Measurements from ENCODE around the gene TRNAU1AP.
A peak's percentile ranks its signal among the peaks of the same experiment; 100 is the strongest.
"Not testable (repeated sequence)": the region's sequence is repeated elsewhere in the genome, so short reads cannot be mapped to it uniquely, and the experiment has no call there.

TRNAU1AP gene

DNA sequence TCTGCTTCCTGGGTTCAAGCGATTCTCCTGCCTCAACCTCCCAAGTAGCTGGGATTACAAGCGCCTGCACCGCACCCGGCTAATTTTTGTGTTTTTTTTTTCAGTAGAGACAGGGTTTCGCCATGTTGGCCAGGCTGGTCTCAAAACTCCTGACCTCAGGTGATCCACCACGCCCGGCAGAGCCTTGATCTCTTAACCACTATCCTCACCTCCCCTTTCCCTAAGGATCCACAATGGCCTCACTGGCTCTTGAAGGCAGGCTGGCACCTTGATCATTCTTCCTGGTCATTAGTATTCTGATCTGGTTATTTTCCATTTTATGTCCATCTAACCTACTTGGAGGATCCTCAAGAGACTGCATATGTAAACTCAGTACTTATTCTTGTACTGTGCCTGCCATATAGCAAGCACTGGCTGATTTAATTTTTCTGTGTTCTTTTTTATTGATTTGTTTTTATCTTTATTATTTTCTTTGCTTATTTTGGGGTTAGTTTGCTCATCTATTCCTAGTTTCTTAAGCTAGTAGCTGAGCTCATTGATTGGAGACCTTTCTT lies 40.8 kb upstream of the TRNAU1AP start:
- Histone ChIP-seq H3K36me3 (ENCODE audit: control insufficient read depth, insufficient read depth, low read length) (peaks cover 36% of the 10 kb centered on the region), H3K4me3 (ENCODE audit: low read depth, low read length) (no peak overlapping the region), H3K4me1 (ENCODE audit: control insufficient read depth, insufficient read depth, low read length) (peaks cover 15% of the 10 kb centered on the region), H3K9me3 (ENCODE audit: control insufficient read depth, insufficient read depth, low read length) (no peaks in the 10 kb centered on the region), H3K27me3 (ENCODE audit: control insufficient read depth, insufficient read depth, low read length) (no peaks in the 10 kb centered on the region), H3K9ac (ENCODE audit: low read depth, low read length) (no peak overlapping the region)

- not testable (repeated sequence) for H3K27me3 ChIP-seq (ENCODE audit: control insufficient read depth, insufficient read depth, low read length); H3K9me3 ChIP-seq (ENCODE audit: control insufficient read depth, insufficient read depth, low read length); H3K4me3 ChIP-seq (ENCODE audit: low read depth, low read length); H3K4me1 ChIP-seq (ENCODE audit: control insufficient read depth, insufficient read depth, low read length); H3K9ac ChIP-seq (ENCODE audit: low read depth, low read length)
- H3K36me3 ChIP-seq (ENCODE audit: control insufficient read depth, insufficient read depth, low read length): peaks cover 15% of the 10 kb centered on the region
Observed at GRCh38 chr1:28514445-28514933, 38.4 kb upstream of the TRNAU1AP start.

- no peak overlapping the region for H3K9ac ChIP-seq (ENCODE audit: low read depth, low read length)
- no peaks in the 10 kb centered on the region for H3K27me3 ChIP-seq (ENCODE audit: control insufficient read depth, insufficient read depth, low read length)
- peaks cover 9% of the 10 kb centered on the region for H3K4me1 ChIP-seq (ENCODE audit: control insufficient read depth, insufficient read depth, low read length)
- peaks cover 6% of the 10 kb centered on the region for H3K36me3 ChIP-seq (ENCODE audit: control insufficient read depth, insufficient read depth, low read length)
- no peak overlapping the region for H3K4me3 ChIP-seq (ENCODE audit: low read depth, low read length)
- H3K9me3 ChIP-seq (ENCODE audit: control insufficient read depth, insufficient read depth, low read length): no peaks in the 10 kb centered on the region
Observed at GRCh38 chr1:28516518-28516956, 36.3 kb upstream of the TRNAU1AP start.

GRCh38 chr1:28517649-28517999 lies 35.3 kb upstream of the TRNAU1AP start:
- H3K27me3 ChIP-seq (ENCODE audit: control insufficient read depth, insufficient read depth, low read length): no peaks in the 10 kb centered on the region
- H3K4me1 ChIP-seq (ENCODE audit: control insufficient read depth, insufficient read depth, low read length): peaks cover 14% of the 10 kb centered on the region
- peak overlapping the region; percentile 9 for H3K9ac ChIP-seq (ENCODE audit: low read depth, low read length)
- H3K9me3 ChIP-seq (ENCODE audit: control insufficient read depth, insufficient read depth, low read length): no peaks in the 10 kb centered on the region
- H3K4me3 ChIP-seq (ENCODE audit: low read depth, low read length): peak overlapping the region; percentile 48
- peaks cover 6% of the 10 kb centered on the region for H3K36me3 ChIP-seq (ENCODE audit: control insufficient read depth, insufficient read depth, low read length)

DNA sequence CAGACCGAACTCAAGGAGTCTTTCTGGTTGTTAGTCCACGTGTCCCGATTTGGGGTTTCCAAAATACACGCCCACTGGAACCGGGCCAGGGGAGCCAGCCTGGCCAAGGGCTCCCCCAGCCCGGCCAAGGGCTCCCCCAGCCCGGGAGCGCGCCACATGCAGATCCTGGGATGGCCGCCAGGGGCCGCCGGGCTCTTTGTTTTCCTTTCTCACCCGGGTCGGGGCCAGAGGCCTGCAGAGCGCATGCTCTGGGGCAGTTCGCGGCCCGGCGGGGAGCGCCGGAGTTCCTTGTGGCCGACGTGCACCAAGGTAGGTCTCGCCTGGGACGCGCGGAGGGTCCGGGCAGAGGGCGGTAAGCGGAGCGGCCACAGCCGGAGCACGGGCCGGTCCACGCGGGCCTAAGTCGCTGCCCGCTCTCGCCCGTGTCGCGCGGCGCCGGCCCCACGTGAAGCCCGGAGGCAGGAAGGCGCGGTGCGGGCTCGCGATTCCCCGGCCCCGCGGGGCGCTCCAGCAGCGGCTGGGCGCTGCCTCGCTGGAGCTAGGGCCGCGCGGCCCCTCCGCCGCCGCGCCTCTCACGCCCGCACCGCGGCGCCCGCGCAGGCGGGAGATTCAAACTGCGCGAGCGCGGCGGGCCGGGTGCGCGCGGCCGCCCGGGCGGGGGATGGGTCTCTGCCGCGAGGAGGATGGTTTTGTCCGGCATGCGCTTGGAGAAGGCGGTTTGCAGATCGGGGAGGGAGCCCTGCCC lies 34.7 kb upstream of the TRNAU1AP start:
- Histone ChIP-seq H3K9me3 (ENCODE audit: control insufficient read depth, insufficient read depth, low read length) (no peaks in the 10 kb centered on the region), H3K4me3 (ENCODE audit: low read depth, low read length) (peak overlapping the region; percentile 89), H3K36me3 (ENCODE audit: control insufficient read depth, insufficient read depth, low read length) (peaks cover 6% of the 10 kb centered on the region), H3K4me1 (ENCODE audit: control insufficient read depth, insufficient read depth, low read length) (peaks cover 14% of the 10 kb centered on the region), H3K9ac (ENCODE audit: low read depth, low read length) (peak overlapping the region; percentile 91), H3K27me3 (ENCODE audit: control insufficient read depth, insufficient read depth, low read length) (no peaks in the 10 kb centered on the region)

DNA sequence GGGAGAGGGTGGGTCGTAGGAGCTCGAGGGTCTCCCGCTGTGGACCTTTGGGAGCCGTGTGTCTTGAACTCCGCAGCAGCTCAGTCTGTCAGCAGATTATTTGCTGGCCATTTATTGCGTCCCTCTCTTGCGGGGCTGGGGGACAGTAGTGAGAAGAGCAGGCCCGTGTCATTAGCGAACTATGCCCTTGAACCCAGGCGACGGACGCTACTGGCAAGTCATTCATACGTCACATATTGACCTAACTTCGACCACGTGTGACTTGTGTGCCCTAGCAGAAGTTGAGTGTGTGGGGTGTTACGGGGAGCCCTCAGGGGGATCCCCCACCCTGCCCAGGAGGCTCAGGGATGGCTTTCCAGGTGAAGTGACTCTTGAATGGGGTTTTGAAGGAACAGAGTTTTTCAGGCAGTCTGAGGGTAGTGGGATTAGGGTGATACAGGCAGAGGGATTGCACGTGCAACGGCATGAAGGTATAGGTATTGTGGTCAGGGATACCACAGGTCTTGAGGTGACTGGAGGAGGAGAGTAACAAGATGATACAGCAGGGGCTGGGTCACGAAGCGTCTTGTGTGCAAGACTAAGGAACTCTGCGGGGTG lies 34.0 kb upstream of the TRNAU1AP start:
- Histone ChIP-seq H3K4me3 (ENCODE audit: low read depth, low read length) (peak overlapping the region; percentile 89), H3K36me3 (ENCODE audit: control insufficient read depth, insufficient read depth, low read length) (peaks cover 6% of the 10 kb centered on the region), H3K9ac (ENCODE audit: low read depth, low read length) (peak overlapping the region; percentile 84), H3K27me3 (ENCODE audit: control insufficient read depth, insufficient read depth, low read length) (no peaks in the 10 kb centered on the region), H3K4me1 (ENCODE audit: control insufficient read depth, insufficient read depth, low read length) (peaks cover 14% of the 10 kb centered on the region), H3K9me3 (ENCODE audit: control insufficient read depth, insufficient read depth, low read length) (no peaks in the 10 kb centered on the region)

DNA sequence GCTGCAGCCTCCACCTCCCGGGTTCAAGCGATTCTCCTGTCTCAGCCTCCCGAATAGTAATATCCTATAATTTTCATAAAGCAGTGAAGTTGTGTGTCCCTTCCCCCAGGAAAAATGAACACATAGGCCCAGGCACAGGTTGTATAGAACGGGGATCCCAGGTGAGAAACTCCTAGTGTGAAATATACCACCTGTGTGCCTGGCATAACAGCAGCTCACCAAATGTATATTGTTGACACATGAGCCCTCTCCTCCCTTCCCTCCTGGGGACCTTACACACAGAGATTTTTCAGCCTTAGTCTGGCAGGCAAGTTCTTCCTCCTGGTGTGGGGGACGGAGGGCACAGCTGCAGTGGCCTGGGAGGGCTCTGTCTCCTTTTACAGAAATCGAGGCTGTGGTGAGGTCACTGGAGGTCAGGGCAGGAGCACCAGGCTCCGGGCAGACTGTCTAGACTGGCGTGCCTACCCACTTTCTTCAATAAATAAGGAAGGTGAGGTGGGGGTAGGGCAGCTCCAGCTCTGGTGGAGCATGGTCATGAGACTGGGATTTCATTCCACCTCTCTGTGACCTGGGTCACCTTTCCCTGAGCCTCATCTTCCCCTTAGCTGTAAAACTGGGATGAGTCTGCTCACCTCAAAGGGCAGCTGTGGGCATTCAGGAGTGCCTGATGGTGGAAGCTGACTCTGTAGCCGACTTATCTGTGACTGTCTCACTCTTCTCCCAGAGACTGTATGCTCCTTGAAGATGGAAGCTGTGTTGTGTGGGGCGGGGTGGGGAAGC lies 32.7 kb upstream of the TRNAU1AP start:
- Histone ChIP-seq H3K9ac (ENCODE audit: low read depth, low read length) (peak overlapping the region; percentile 37), H3K4me1 (ENCODE audit: control insufficient read depth, insufficient read depth, low read length) (peaks cover 14% of the 10 kb centered on the region), H3K9me3 (ENCODE audit: control insufficient read depth, insufficient read depth, low read length) (no peaks in the 10 kb centered on the region), H3K36me3 (ENCODE audit: control insufficient read depth, insufficient read depth, low read length) (peaks cover 6% of the 10 kb centered on the region), H3K4me3 (ENCODE audit: low read depth, low read length) (no peak overlapping the region), H3K27me3 (ENCODE audit: control insufficient read depth, insufficient read depth, low read length) (no peaks in the 10 kb centered on the region)

DNA sequence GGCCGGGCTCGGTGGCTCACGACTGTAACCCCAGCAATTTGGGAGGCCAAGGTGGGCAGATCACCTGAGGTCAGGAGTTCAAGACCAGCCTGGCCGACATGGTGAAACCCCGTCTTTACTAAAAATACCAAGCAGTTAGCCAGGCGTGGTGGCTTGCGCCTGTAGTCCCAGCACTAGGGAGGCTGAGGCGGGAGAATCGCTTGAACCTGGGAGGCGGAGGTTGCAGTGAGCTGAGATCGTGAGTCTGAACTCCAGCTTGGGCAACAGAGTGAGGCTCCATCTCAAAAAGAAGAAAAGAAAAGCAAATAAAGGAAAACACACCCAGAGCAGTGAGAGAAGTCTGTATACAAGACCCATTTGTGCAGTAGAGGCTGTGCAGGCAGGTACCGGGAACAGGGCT lies 32.1 kb upstream of the TRNAU1AP start:
- H3K9me3 ChIP-seq (ENCODE audit: control insufficient read depth, insufficient read depth, low read length); H3K4me3 ChIP-seq (ENCODE audit: low read depth, low read length); H3K9ac ChIP-seq (ENCODE audit: low read depth, low read length); H3K36me3 ChIP-seq (ENCODE audit: control insufficient read depth, insufficient read depth, low read length); H3K27me3 ChIP-seq (ENCODE audit: control insufficient read depth, insufficient read depth, low read length): not testable (repeated sequence)
- peaks cover 14% of the 10 kb centered on the region for H3K4me1 ChIP-seq (ENCODE audit: control insufficient read depth, insufficient read depth, low read length)

- Histone ChIP-seq H3K4me3 (ENCODE audit: low read depth, low read length) (no peak overlapping the region), H3K9ac (ENCODE audit: low read depth, low read length) (no peak overlapping the region), H3K27me3 (ENCODE audit: control insufficient read depth, insufficient read depth, low read length) (no peaks in the 10 kb centered on the region), H3K36me3 (ENCODE audit: control insufficient read depth, insufficient read depth, low read length) (peaks cover 6% of the 10 kb centered on the region), H3K4me1 (ENCODE audit: control insufficient read depth, insufficient read depth, low read length) (peaks cover 14% of the 10 kb centered on the region), H3K9me3 (ENCODE audit: control insufficient read depth, insufficient read depth, low read length) (no peaks in the 10 kb centered on the region)
Observed at GRCh38 chr1:28521502-28522164, 31.3 kb upstream of the TRNAU1AP start.

DNA sequence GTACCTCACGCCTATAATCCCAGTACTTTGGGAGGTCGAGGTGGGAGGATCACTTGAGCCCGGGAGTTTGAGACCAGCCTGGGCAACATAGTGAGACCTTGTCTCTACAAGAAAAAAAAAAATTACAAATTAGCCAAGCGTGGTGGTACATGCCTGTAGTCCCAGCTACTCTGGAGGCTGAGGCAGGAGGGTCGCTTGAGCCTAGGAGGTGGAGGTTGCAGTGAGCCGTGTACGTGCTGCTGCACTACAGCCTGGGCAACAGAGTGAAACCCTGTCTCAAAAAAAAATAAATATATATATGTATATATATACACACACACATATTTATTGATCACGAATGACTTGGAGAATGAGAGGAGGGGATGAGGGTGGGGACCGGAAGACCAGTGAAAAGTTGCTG lies 30.3 kb upstream of the TRNAU1AP start:
- H3K27me3 ChIP-seq (ENCODE audit: control insufficient read depth, insufficient read depth, low read length); H3K36me3 ChIP-seq (ENCODE audit: control insufficient read depth, insufficient read depth, low read length); H3K9ac ChIP-seq (ENCODE audit: low read depth, low read length); H3K4me3 ChIP-seq (ENCODE audit: low read depth, low read length); H3K9me3 ChIP-seq (ENCODE audit: control insufficient read depth, insufficient read depth, low read length): not testable (repeated sequence)
- peaks cover 14% of the 10 kb centered on the region for H3K4me1 ChIP-seq (ENCODE audit: control insufficient read depth, insufficient read depth, low read length)

GRCh38 chr1:28525002-28525642 lies 27.8 kb upstream of the TRNAU1AP start:
- H3K36me3 ChIP-seq (ENCODE audit: control insufficient read depth, insufficient read depth, low read length): peaks cover 14% of the 10 kb centered on the region

More at GRCh38 chr1:28525002-28525642, 27.8 kb upstream of the TRNAU1AP start:
- not testable (repeated sequence) for H3K27me3 ChIP-seq (ENCODE audit: control insufficient read depth, insufficient read depth, low read length); H3K4me1 ChIP-seq (ENCODE audit: control insufficient read depth, insufficient read depth, low read length); H3K4me3 ChIP-seq (ENCODE audit: low read depth, low read length); H3K9me3 ChIP-seq (ENCODE audit: control insufficient read depth, insufficient read depth, low read length)
- peak overlapping the region; percentile 16 for H3K9ac ChIP-seq (ENCODE audit: low read depth, low read length)

All from iPS-15b (cell line).